Glutamatergic neuron (in vitro differentiated cells): ENCODE data around the gene TMEM37. TPM values are rescaled to one million over a fixed set of nuclear protein-coding genes. Genes with fewer than 3 reads are reported as not detected.

Source experiments
- DNase-seq: peaks from one replicate; pipeline ENCODE4 v3.0.0; 2022
- H3K27ac Mint-ChIP-seq: one replicate; pipeline ENCODE4 v1.8.0; 2020; ENCODE audit warnings: mild to moderate bottlenecking, mixed read lengths, inconsistent platforms; ENCODE audit not compliant: unreplicated experiment
- H3K27me3 Mint-ChIP-seq: one replicate; pipeline ENCODE4 v1.8.0; 2020; ENCODE audit warnings: mild to moderate bottlenecking, moderate library complexity, mixed read lengths, inconsistent platforms; ENCODE audit not compliant: unreplicated experiment
- H3K36me3 Mint-ChIP-seq: one replicate; pipeline ENCODE4 v1.8.0; 2020; ENCODE audit warnings: mild to moderate bottlenecking, mixed read lengths, inconsistent platforms; ENCODE audit not compliant: unreplicated experiment
- H3K4me1 Mint-ChIP-seq: one replicate; pipeline ENCODE4 v1.8.0; 2020; ENCODE audit warnings: mild to moderate bottlenecking, low read depth, mixed read lengths, inconsistent platforms; ENCODE audit not compliant: unreplicated experiment
- H3K4me3 Mint-ChIP-seq: one replicate; pipeline ENCODE4 v1.8.0; 2020; ENCODE audit warnings: mild to moderate bottlenecking, mixed read lengths, inconsistent platforms; ENCODE audit not compliant: unreplicated experiment
- H3K9me3 Mint-ChIP-seq: one replicate; pipeline ENCODE4 v1.8.0; 2020; ENCODE audit warnings: mild to moderate bottlenecking, moderate library complexity, mixed read lengths, inconsistent platforms; ENCODE audit not compliant: unreplicated experiment
- total RNA-seq: library from RNA; stranded (reverse); fragmentation: NEBNext Ultra II Directional; extraction: Animal tissue kit (Norgen Biotek cat#: 25700); gene quantifications from one replicate; pipeline ENCODE4 v1.2.1, GENCODE V29; 2021; ENCODE audit not compliant: unreplicated experiment
- TF ChIP-seq, protein P1 (sequence below): fragments of 200-600 bp; sonication (generic); IDR thresholded peaks from one replicate; pipeline ENCODE4 v1.5.0; 2021; ENCODE audit not compliant: partially characterized antibody, unreplicated experiment

Gene TMEM37
- total RNA-seq, 1 donor from 2014 or later = not detected

DNA sequence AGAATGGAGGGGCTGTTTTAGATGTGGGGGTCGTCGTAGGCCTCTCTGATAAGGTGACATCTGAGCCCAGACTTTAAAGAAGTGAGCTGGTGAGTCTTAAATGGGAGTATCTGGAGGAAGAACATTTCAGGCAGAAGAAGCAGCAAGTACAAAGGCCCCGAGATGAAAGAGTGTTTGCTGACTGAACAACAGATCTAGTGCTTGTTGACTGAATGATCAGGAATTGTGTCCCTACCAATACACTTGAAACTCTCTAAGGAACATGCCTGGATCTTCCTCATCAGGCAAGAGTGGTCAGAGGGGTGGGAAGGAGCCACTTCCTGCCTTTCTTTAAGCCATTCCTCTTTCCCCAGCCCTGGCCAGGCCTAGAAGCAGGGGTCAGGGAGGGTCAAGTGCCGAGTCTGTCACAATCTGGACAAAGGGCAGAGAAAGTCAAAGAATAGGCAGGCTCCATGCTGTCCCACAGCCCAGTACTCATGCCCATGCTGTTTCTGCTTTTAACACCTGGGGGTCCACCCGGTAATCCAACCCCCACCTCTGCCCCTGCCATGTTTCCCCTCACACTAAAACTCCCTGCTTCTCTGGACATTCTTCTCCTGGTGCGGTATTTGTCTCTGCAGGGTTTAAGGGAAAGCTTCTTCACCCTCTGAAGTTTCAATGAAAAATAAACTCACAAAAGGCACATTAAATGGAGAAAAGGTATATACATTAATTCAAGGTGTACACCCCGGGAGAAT, 3.0 kb upstream of the TMEM37 start:
- Mint-ChIP-seq H3K27me3 (peaks cover 20% of the 10 kb centered on the region), H3K36me3 (no peaks in the 10 kb centered on the region), H3K27ac (no peak overlapping the region), H3K4me1 (no peaks in the 10 kb centered on the region), H3K9me3 (peaks cover 9% of the 10 kb centered on the region), H3K4me3 (no peak overlapping the region)
- TF ChIP-seq, protein P1, sequence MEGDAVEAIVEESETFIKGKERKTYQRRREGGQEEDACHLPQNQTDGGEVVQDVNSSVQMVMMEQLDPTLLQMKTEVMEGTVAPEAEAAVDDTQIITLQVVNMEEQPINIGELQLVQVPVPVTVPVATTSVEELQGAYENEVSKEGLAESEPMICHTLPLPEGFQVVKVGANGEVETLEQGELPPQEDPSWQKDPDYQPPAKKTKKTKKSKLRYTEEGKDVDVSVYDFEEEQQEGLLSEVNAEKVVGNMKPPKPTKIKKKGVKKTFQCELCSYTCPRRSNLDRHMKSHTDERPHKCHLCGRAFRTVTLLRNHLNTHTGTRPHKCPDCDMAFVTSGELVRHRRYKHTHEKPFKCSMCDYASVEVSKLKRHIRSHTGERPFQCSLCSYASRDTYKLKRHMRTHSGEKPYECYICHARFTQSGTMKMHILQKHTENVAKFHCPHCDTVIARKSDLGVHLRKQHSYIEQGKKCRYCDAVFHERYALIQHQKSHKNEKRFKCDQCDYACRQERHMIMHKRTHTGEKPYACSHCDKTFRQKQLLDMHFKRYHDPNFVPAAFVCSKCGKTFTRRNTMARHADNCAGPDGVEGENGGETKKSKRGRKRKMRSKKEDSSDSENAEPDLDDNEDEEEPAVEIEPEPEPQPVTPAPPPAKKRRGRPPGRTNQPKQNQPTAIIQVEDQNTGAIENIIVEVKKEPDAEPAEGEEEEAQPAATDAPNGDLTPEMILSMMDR = no peak
- DNase-seq = no peak

DNA sequence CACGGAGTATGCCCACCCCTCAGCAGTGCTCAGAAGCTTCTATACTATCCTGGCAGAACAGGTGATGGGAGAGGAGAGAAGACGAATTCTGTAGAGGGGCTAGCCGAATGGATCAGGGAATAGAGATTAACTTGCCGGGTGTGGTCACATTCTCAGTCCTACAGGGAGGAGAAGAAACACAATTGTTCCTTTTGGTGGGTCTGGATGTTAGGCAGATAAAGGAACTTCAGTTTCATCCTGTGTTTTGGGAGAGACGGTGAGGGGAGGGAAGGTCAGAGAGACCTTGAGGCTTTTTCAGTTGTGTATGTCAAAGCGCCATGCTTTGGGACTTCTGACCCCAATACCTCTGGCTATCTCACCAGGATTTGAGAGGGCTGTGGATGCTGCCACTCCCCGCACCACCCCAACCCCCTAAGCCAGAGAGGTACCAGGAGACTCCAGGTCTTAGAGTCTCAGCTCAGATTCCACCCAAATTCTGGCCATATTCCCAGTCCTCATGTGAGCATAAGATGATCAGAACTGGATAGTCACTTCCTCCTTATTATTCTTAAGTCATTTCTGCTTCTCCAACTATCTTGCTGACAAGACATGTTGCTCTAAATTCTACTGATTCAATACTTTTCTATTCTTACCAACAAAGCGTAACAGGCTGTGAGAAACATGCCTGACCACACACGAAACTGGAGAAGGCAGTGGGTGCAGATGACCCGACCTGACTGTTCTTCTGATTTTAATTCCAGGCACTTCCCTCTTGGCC, 2.3 kb upstream of the TMEM37 start:
- peaks cover 9% of the 10 kb centered on the region for H3K9me3 Mint-ChIP-seq
- H3K36me3 Mint-ChIP-seq = no peaks in the 10 kb centered on the region
- H3K4me1 Mint-ChIP-seq = no peaks in the 10 kb centered on the region
- DNase-seq = no peak
- TF ChIP-seq, protein P1 = no peak
- peaks cover 19% of the 10 kb centered on the region for H3K27me3 Mint-ChIP-seq
- H3K4me3 Mint-ChIP-seq = no peak overlapping the region
- no peak overlapping the region for H3K27ac Mint-ChIP-seq

DNA sequence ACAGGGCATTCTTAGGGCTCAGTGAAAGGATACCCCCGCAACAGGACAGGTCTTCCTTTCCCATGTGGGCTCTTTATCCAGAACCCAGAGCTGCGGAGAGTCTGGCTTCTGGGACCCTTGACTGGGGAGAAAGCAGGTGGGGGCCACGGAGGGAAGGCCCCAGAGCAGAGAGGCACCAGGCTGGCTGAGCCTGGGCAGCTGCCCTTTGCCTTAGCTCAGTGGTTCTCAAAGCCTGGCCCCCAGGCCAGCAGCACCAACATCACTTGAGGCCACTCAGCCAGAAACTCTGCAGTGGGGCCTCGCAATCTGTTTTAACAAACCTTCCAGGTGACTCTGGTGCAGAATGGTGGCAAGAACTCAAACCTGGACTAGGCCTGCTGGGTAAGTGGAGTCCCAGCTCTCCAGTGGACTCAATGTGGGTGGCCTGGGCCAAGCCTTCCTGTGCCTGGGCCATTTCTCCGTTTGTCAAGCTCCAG, 1.6 kb upstream of the TMEM37 start:
- TF ChIP-seq, protein P1 = no peak
- Mint-ChIP-seq H3K36me3 (no peaks in the 10 kb centered on the region), H3K27me3 (peaks cover 19% of the 10 kb centered on the region), H3K4me1 (no peaks in the 10 kb centered on the region), H3K9me3 (peaks cover 9% of the 10 kb centered on the region), H3K27ac (no peak overlapping the region), H3K4me3 (no peak overlapping the region)
- no peak for DNase-seq

DNA sequence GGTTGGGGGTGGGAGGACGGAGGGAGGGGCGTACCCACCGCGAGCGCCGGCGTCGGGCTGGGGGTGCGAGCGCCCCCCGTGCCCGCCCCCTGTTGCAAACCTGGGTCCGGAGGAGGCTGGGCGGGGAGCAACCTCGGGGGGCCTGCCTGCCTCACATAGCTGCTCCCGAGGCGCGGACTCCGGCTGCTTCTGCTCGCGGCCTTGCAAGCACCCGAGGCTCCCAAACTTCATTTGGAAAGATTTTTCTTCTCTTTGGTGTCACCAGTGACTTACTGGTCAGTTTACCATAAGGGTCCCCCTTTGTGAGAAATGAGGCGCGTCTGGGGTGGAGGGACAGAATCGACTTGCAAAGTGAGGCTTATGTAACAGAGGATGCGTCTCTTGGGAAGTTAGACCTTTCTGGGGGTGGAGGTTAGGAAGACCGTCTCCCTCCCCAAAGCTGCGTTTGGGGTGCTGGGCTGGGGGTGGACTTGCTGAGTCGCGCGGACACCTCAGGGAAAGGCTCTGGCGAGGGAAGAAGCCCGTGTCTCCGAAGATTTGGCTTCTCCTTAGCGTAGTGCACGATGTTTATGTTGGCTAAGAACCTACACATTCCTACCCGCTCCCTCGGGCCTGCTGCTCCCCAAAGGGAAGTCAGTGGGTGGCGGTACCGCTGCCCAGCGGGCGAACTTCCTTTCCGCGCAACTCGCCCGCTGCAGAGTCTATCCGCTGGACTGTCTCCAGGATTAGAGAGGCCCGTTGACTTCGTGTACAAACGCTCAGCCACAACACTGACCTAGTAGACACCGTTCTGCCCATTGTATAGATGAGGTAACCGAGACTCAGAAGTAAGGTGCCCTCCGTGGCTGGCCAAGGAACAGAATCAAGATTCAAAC, 559 bp downstream of the TMEM37 start:
- Mint-ChIP-seq H3K4me3 (peak overlapping the region; percentile 73), H3K27me3 (peaks cover 23% of the 10 kb centered on the region), H3K4me1 (no peaks in the 10 kb centered on the region), H3K9me3 (peaks cover 9% of the 10 kb centered on the region), H3K27ac (no peak overlapping the region), H3K36me3 (no peaks in the 10 kb centered on the region)
- TF ChIP-seq, protein P1 = no peak
- DNase-seq = no peak
